Osteoblast (primary cell): ENCODE data around the gene PLA1A. TPM values are rescaled to one million over a fixed set of nuclear protein-coding genes. Genes with fewer than 3 reads are reported as not detected.

Experiments
- DNase-seq: peaks from one replicate; pipeline ENCODE4 v3.0.0; 2011; ENCODE audit warnings: low spot score, mixed read lengths; ENCODE audit not compliant: insufficient read length; ENCODE audit errors: missing footprints
- H2AFZ ChIP-seq: 2 replicates; pipeline ENCODE4 v1.6.0; 2011; ENCODE audit warnings: mild to moderate bottlenecking, low read length
- H3K27ac ChIP-seq: 2 replicates; pipeline ENCODE4 v1.5.1; 2011; ENCODE audit warnings: mild to moderate bottlenecking, low read depth, low read length, moderate library complexity
- H3K27me3 ChIP-seq: 2 replicates; pipeline ENCODE4 v1.6.0; 2012; ENCODE audit warnings: mild to moderate bottlenecking, control low read depth, inconsistent platforms, low read length, moderate library complexity; ENCODE audit not compliant: insufficient read depth
- H3K36me3 ChIP-seq: 2 replicates; pipeline ENCODE4 v1.5.1; 2011; ENCODE audit warnings: mild to moderate bottlenecking, low read length, control low read depth, moderate library complexity; ENCODE audit not compliant: insufficient read depth
- H3K4me1 ChIP-seq: 2 replicates; pipeline ENCODE4 v1.5.1; 2011; ENCODE audit warnings: mild to moderate bottlenecking, low read length, control low read depth, moderate library complexity; ENCODE audit not compliant: insufficient read depth
- H3K4me2 ChIP-seq: 2 replicates; pipeline ENCODE4 v1.6.0; 2011; ENCODE audit warnings: mild to moderate bottlenecking, low read length; ENCODE audit not compliant: insufficient read depth
- H3K4me3 ChIP-seq: fragments of 200-600 bp; sonication (generic); 3 replicates; pipeline ENCODE4 v1.5.1; 2012; ENCODE audit warnings: mild to moderate bottlenecking, low read length, inconsistent platforms; ENCODE audit not compliant: insufficient read depth
- H3K79me2 ChIP-seq: 2 replicates; pipeline ENCODE4 v1.6.0; 2012; ENCODE audit warnings: mild to moderate bottlenecking, low read length, control low read depth, inconsistent platforms; ENCODE audit not compliant: insufficient read depth
- H3K9me3 ChIP-seq: 2 replicates; pipeline ENCODE4 v1.5.1; 2011; ENCODE audit warnings: low read depth, low read length, control low read depth
- H4K20me1 ChIP-seq: 2 replicates; pipeline ENCODE4 v1.6.0; 2012; ENCODE audit warnings: mild to moderate bottlenecking, low read length, control low read depth; ENCODE audit not compliant: insufficient read depth
- CTCF ChIP-seq: IDR thresholded peaks from 2 replicates; pipeline ENCODE4 v1.5.1; 2011; ENCODE audit warnings: mild to moderate bottlenecking, low read depth, low read length, moderate library complexity; ENCODE audit errors: extremely low read depth
- total RNA-seq: library from RNA; depleted of rRNA; stranded (reverse); fragments of >200 nt; gene quantifications from 2 replicates; pipeline ENCODE4 v1.2.3, GENCODE V29; 2012

Gene PLA1A
- total RNA-seq, 1 donor: 0.36 TPM

GRCh38 chr3:119665954-119666559 is 68.4 kb downstream of the PLA1A start:
- no peak overlapping the region for H3K4me3 ChIP-seq

GRCh38 chr3:119669906-119670570 is 72.4 kb downstream of the PLA1A start:
- TF ChIP-seq CTCF: no peak
- Histone ChIP-seq H2AFZ (no peak overlapping the region), H3K4me1 (peaks cover 9% of the 10 kb centered on the region), H3K4me3 (no peak overlapping the region), H3K27ac (no peak overlapping the region), H3K27me3 (no peaks in the 10 kb centered on the region), H3K9me3 (no peaks in the 10 kb centered on the region), H4K20me1 (no peaks in the 10 kb centered on the region), H3K79me2 (no peaks in the 10 kb centered on the region), H3K36me3 (peaks cover 29% of the 10 kb centered on the region), H3K4me2 (no peak overlapping the region)
- DNase-seq: no peak

More at GRCh38 chr3:119665954-119666559, 68.4 kb downstream of the PLA1A start:
- Histone ChIP-seq H3K27ac (peak overlapping the region; percentile 88), H4K20me1 (no peaks in the 10 kb centered on the region), H3K36me3 (peaks cover 6% of the 10 kb centered on the region), H3K27me3 (no peaks in the 10 kb centered on the region), H3K4me1 (peaks cover 42% of the 10 kb centered on the region), H3K79me2 (no peaks in the 10 kb centered on the region), H3K4me2 (no peak overlapping the region), H2AFZ (no peak overlapping the region), H3K9me3 (no peaks in the 10 kb centered on the region)
- TF ChIP-seq CTCF: no peak
- no peak for DNase-seq

- no peaks in the 10 kb centered on the region for H3K9me3 ChIP-seq
- peaks cover 15% of the 10 kb centered on the region for H3K4me1 ChIP-seq
- no peak overlapping the region for H3K27ac ChIP-seq
- H3K4me2 ChIP-seq: no peak overlapping the region
- H2AFZ ChIP-seq: no peak overlapping the region
- H3K36me3 ChIP-seq: peaks cover 29% of the 10 kb centered on the region
- DNase-seq: no peak
- no peak overlapping the region for H3K4me3 ChIP-seq
- no peak for TF ChIP-seq CTCF
- no peaks in the 10 kb centered on the region for H3K27me3 ChIP-seq
- no peaks in the 10 kb centered on the region for H4K20me1 ChIP-seq
- peaks cover 12% of the 10 kb centered on the region for H3K79me2 ChIP-seq
Observed at GRCh38 chr3:119672776-119673175, 75.1 kb downstream of the PLA1A start.

GRCh38 chr3:119673875-119674274 is 76.2 kb downstream of the PLA1A start:
- Histone ChIP-seq H4K20me1 (no peaks in the 10 kb centered on the region), H3K4me1 (peaks cover 16% of the 10 kb centered on the region)

More at GRCh38 chr3:119673875-119674274, 76.2 kb downstream of the PLA1A start:
- H3K4me3 ChIP-seq: no peak overlapping the region
- no peaks in the 10 kb centered on the region for H3K27me3 ChIP-seq
- H3K79me2 ChIP-seq: peaks cover 12% of the 10 kb centered on the region
- peaks cover 29% of the 10 kb centered on the region for H3K36me3 ChIP-seq
- no peak overlapping the region for H3K4me2 ChIP-seq
- TF ChIP-seq CTCF: no peak
- H3K9me3 ChIP-seq: no peaks in the 10 kb centered on the region
- no peak for DNase-seq
- no peak overlapping the region for H2AFZ ChIP-seq
- H3K27ac ChIP-seq: no peak overlapping the region
